IMR-90 (cell line): ENCODE results near the gene CPED1. TPM values are rescaled to one million over a fixed set of nuclear protein-coding genes. Genes with fewer than 3 reads are reported as not detected.

Source experiments
- ATAC-seq: fragments of 200-7000 bp; cut with Tn5 transposase; 2 replicates; pipeline ENCODE4 v1.9.1; 2020; ENCODE audit warnings: low read depth, mild to moderate bottlenecking, moderate library complexity
- BruUV-seq: library from RNA; stranded (reverse); fragments of 400-500 nt; replicated peaks from 2 replicates; lab custom pipeline; 2021; lab: Mats Ljungman, UMichigan
- CTCF ChIA-PET: fragments of 300-600 bp; formaldehyde crosslinking; extraction: SDS; loops from one replicate; lab custom pipeline; 2021; ENCODE audit warnings: antibody characterized with exemption; lab: Yijun Ruan, JAX
- POLR2A ChIA-PET: fragments of 300-600 bp; sonication (Branson Sonifier 250); formaldehyde crosslinking; loops from one replicate; lab custom pipeline; 2022; ENCODE audit warnings: antibody characterized with exemption; ENCODE audit not compliant: unreplicated experiment; lab: Charles Lee
- DNase-seq: peaks from one replicate; pipeline ENCODE4 v3.0.0; 2013
- H2AFZ ChIP-seq: replicated peaks from 2 replicates; pipeline ENCODE3; 2013; ENCODE audit warnings: low read length, mild to moderate bottlenecking; ENCODE audit not compliant: poor library complexity
- H2AK5ac ChIP-seq: 2 replicates; pipeline ENCODE4 v1.6.1; 2013; ENCODE audit warnings: low read depth, low read length, inconsistent platforms
- H2AK9ac ChIP-seq: replicated peaks from 2 replicates; pipeline ENCODE3; 2013; ENCODE audit warnings: mild to moderate bottlenecking, low read depth, low read length, moderate library complexity; ENCODE audit not compliant: poor library complexity
- H2BK120ac ChIP-seq: 2 replicates; pipeline ENCODE4 v1.6.1; 2013; ENCODE audit warnings: low read depth, low read length, inconsistent platforms
- H2BK15ac ChIP-seq: 3 replicates; pipeline ENCODE4 v1.6.1; 2013; ENCODE audit warnings: low read depth, low read length, inconsistent platforms
- H2BK20ac ChIP-seq: 2 replicates; pipeline ENCODE4 v1.6.1; 2013; ENCODE audit warnings: low read depth, mild to moderate bottlenecking, inconsistent platforms, low read length, moderate library complexity
- H2BK5ac ChIP-seq: 2 replicates; pipeline ENCODE4 v1.6.1; 2013; ENCODE audit warnings: mild to moderate bottlenecking, low read depth, low read length, inconsistent platforms; ENCODE audit not compliant: poor library complexity, severe bottlenecking
- H3K14ac ChIP-seq: replicated peaks from 2 replicates; pipeline ENCODE4 v1.6.1; 2013; ENCODE audit warnings: low read depth, low read length, inconsistent platforms
- H3K18ac ChIP-seq: 2 replicates; pipeline ENCODE4 v1.6.1; 2013; ENCODE audit warnings: low read depth, low read length, control low read depth
- H3K23ac ChIP-seq: 2 replicates; pipeline ENCODE4 v1.6.1; 2013; ENCODE audit warnings: low read depth, low read length, inconsistent platforms
- H3K27ac ChIP-seq: 2 replicates; pipeline ENCODE4 v1.5.1; 2013; ENCODE audit warnings: mild to moderate bottlenecking, control low read depth, low read length; ENCODE audit not compliant: insufficient read depth
- H3K27me3 ChIP-seq: 2 replicates; pipeline ENCODE4 v1.6.1; 2013; ENCODE audit warnings: low read length; ENCODE audit not compliant: control insufficient read depth, insufficient read depth
- H3K36me3 ChIP-seq: 2 replicates; pipeline ENCODE4 v1.6.1; 2013; ENCODE audit warnings: low read length, mixed read lengths; ENCODE audit not compliant: control insufficient read depth, insufficient read depth
- H3K4ac ChIP-seq: 2 replicates; pipeline ENCODE4 v1.6.1; 2013; ENCODE audit warnings: low read depth, low read length, inconsistent platforms
- H3K4me1 ChIP-seq: 2 replicates; pipeline ENCODE4 v1.6.1; 2013; ENCODE audit warnings: low read length, mixed read lengths; ENCODE audit not compliant: control insufficient read depth, insufficient read depth
- H3K4me2 ChIP-seq: 2 replicates; pipeline ENCODE4 v1.6.1; 2013; ENCODE audit warnings: low read depth, mild to moderate bottlenecking, control low read depth, low read length, moderate library complexity
- H3K4me3 ChIP-seq: 2 replicates; pipeline ENCODE4 v1.5.1; 2013; ENCODE audit warnings: low read depth, mild to moderate bottlenecking, control low read depth, low read length, moderate library complexity; ENCODE audit not compliant: insufficient read depth
- H3K56ac ChIP-seq: 2 replicates; pipeline ENCODE4 v1.6.1; 2013; ENCODE audit warnings: low read length, inconsistent platforms; ENCODE audit not compliant: insufficient read depth; ENCODE audit errors: extremely low read depth
- H3K79me1 ChIP-seq, 2 experiments: 2 replicates each; pipeline ENCODE4 v1.6.1; 2013; ENCODE audit warnings: low read length in 2 of 2, inconsistent platforms in 1 of 2, low read depth in 1 of 2
- H3K9ac ChIP-seq: 2 replicates; pipeline ENCODE4 v1.6.1; 2013; ENCODE audit warnings: low read depth, low read length, control low read depth
- H3K9me1 ChIP-seq: 2 replicates; pipeline ENCODE4 v1.6.1; 2013; ENCODE audit warnings: low read length, inconsistent platforms; ENCODE audit not compliant: insufficient read depth
- H3K9me3 ChIP-seq: 2 replicates; pipeline ENCODE4 v1.6.1; 2013; ENCODE audit warnings: low read length; ENCODE audit not compliant: control insufficient read depth, insufficient read depth
- H4K20me1 ChIP-seq: 2 replicates; pipeline ENCODE4 v1.6.1; 2013; ENCODE audit warnings: low read length, inconsistent platforms; ENCODE audit not compliant: insufficient read depth
- H4K5ac ChIP-seq: 2 replicates; pipeline ENCODE4 v1.6.1; 2013; ENCODE audit warnings: mild to moderate bottlenecking, low read depth, low read length, control low read depth
- H4K8ac ChIP-seq, 2 experiments: 2 replicates each; pipeline ENCODE4 v1.6.1; 2013; ENCODE audit warnings: low read depth in 2 of 2, low read length in 2 of 2, control low read depth in 1 of 2, inconsistent platforms in 1 of 2
- H4K91ac ChIP-seq: 2 replicates; pipeline ENCODE4 v1.6.1; 2013; ENCODE audit warnings: low read depth, low read length, inconsistent platforms; ENCODE audit not compliant: insufficient read depth
- BHLHE40 ChIP-seq: fragments of 150-350 bp; IDR thresholded peaks from 2 replicates; pipeline ENCODE4 v1.6.1; 2016; ENCODE audit warnings: mild to moderate bottlenecking, low read depth, low read length
- CEBPB ChIP-seq: IDR thresholded peaks from 2 replicates; pipeline ENCODE4 v1.6.1; 2012; ENCODE audit warnings: low read depth, low read length, improper control_type of control experiment
- CHD1 ChIP-seq: IDR thresholded peaks from 2 replicates; pipeline ENCODE4 v1.6.1; 2012; ENCODE audit warnings: low read depth, low read length, improper control_type of control experiment
- FOS ChIP-seq: fragments of 150-350 bp; IDR thresholded peaks from 2 replicates; pipeline ENCODE4 v1.6.1; 2016; ENCODE audit warnings: low read depth, low read length
- MAFK ChIP-seq: IDR thresholded peaks from 2 replicates; pipeline ENCODE4 v1.6.1; 2012; ENCODE audit warnings: low read depth, low read length, improper control_type of control experiment
- MAZ ChIP-seq: IDR thresholded peaks from 2 replicates; pipeline ENCODE4 v1.6.1; 2012; ENCODE audit warnings: low read depth, mild to moderate bottlenecking, low read length, improper control_type of control experiment, moderate library complexity, borderline replicate concordance
- MXI1 ChIP-seq: IDR thresholded peaks from 2 replicates; pipeline ENCODE4 v1.6.1; 2012; ENCODE audit warnings: low read depth, mild to moderate bottlenecking, low read length, moderate library complexity, borderline replicate concordance
- NFE2L2 ChIP-seq: fragments of 150-350 bp; IDR thresholded peaks from 2 replicates; pipeline ENCODE4 v1.6.1; 2016; ENCODE audit warnings: low read depth, mild to moderate bottlenecking, low read length
- POLR2A ChIP-seq: IDR thresholded peaks from 2 replicates; pipeline ENCODE4 v1.6.1; 2012; ENCODE audit warnings: mild to moderate bottlenecking, low read depth, low read length
- RAD21 ChIP-seq: IDR thresholded peaks from 2 replicates; pipeline ENCODE4 v1.6.1; 2012; ENCODE audit warnings: low read length, improper control_type of control experiment
- RCOR1 ChIP-seq: IDR thresholded peaks from 2 replicates; pipeline ENCODE4 v1.6.1; 2012; ENCODE audit warnings: mild to moderate bottlenecking, low read length, improper control_type of control experiment; ENCODE audit not compliant: insufficient replicate concordance
- RFX5 ChIP-seq: IDR thresholded peaks from 2 replicates; pipeline ENCODE4 v1.8.0; 2012; ENCODE audit warnings: low read depth, mild to moderate bottlenecking, low read length, moderate library complexity
- SMC3 ChIP-seq: fragments of 150-350 bp; IDR thresholded peaks from 2 replicates; pipeline ENCODE4 v1.6.1; 2016; ENCODE audit warnings: low read depth, mild to moderate bottlenecking, antibody characterized with exemption, low read length, moderate library complexity
- WGBS, 2 experiments: methylation state at CpG; one replicate each; pipeline versions ENCODE4 v1.1.5 to v1.1.7; 2013; ENCODE audit warnings: missing lambda C conversion rate in 2 of 2; ENCODE audit not compliant: insufficient read length in 1 of 2; ENCODE audit errors: extremely low coverage in 2 of 2; 5-methylcytosine and 5-hydroxymethylcytosine counted together
- dilution Hi-C: fragments of 300-500 bp; cut with HindIII; formaldehyde crosslinking; loops from one replicate; pipeline ENCODE4 v1.14.3; 2018; ENCODE audit warnings: low sequenced_read_pairs; ENCODE audit not compliant: unreplicated experiment
- in situ Hi-C: fragments of 300-500 bp; cut with MboI; formaldehyde crosslinking; loops from 3 replicates; pipeline ENCODE4 v1.14.3; 2019; ENCODE audit warnings: low sequenced_read_pairs, inconsistent platforms, mixed read lengths
- intact Hi-C: fragments of 100-400 bp; cut with micrococcal nuclease; formaldehyde crosslinking; loops from 2 replicates; pipeline ENCODE4 v1.10.0; 2022
- polyA plus RNA-seq, 3 experiments: library from polyadenylated mRNA; depleted of rRNA; stranded (reverse); fragments of >200 nt; gene quantifications; 2 replicates each; pipeline ENCODE4 v1.2.3, GENCODE V29; 2012; ENCODE audit warnings: low replicate concordance in 1 of 3
- total RNA-seq: library from RNA; depleted of rRNA; stranded (reverse); fragments of >200 nt; gene quantifications from 2 replicates; pipeline ENCODE4 v1.2.3, GENCODE V29; 2012
- TF ChIP-seq, protein P1 (sequence below): fragments of 150-350 bp; IDR thresholded peaks from 2 replicates; pipeline ENCODE4 v1.6.1; 2017; ENCODE audit warnings: mild to moderate bottlenecking, antibody characterized with exemption, low read length, low read depth
- TF ChIP-seq, protein P2 (sequence below): fragments of 150-350 bp; IDR thresholded peaks from 2 replicates; pipeline ENCODE4 v1.6.1; 2016; ENCODE audit warnings: low read depth, mild to moderate bottlenecking, low read length, moderate library complexity, borderline replicate concordance
- TF ChIP-seq, protein P3 (sequence below): conservative IDR thresholded peaks from 2 replicates; pipeline ENCODE4 v1.5.1; 2012; ENCODE audit warnings: mild to moderate bottlenecking, low read depth, low read length, improper control_type of control experiment

CPED1 gene
- total and polyA plus RNA-seq, 2 of the 4 experiments (the other 2 are of a cell fraction) = 31.2 to 96.8 TPM

DNA sequence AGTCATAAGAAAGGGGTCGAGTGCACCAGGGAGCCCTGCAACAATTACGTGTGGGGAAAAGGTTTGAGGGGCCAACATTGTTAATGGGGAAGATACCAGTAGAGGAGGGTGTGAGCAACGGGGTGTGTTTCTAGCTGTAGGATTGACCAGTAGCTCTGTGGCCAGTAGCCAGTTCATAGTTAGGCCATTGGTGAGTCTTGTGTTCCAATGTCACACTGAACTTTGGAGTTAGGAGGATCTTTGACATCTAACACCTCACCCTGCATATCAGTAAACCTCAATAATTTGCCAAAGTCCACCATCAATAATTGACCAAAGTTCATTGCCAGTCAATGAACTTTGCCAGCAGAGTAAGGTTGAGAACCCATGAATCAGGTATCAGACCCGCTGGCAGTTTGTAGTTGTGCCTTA, 168.8 kb downstream of the CPED1 start:
- 50% methylated on average over 2 of the region's 4 CpGs; no CpG with 5 or more reads in 1 of the 2 experiments for WGBS, 2 experiments
- dilution Hi-C loops = no loop called here

More for the DNA sequence above, 168.8 kb downstream of the CPED1 start:
- ATAC-seq (no peak), DNase-seq (no peak)
- H2BK20ac ChIP-seq = no peak overlapping the region
- no peak overlapping the region for H3K4me2 ChIP-seq
- ChIA-PET CTCF (no interaction called here), POLR2A (no interaction called here)
- no peak overlapping the region for H3K4ac ChIP-seq
- peaks cover 2% of the 10 kb centered on the region; the same call in 1 of the 2 replicates for H3K9me1 ChIP-seq
- no peak overlapping the region for H3K4me3 ChIP-seq
- in situ Hi-C loops (no loop called here), intact Hi-C loops (no loop called here)
- H4K20me1 ChIP-seq = no peaks in the 10 kb centered on the region
- H3K56ac ChIP-seq = no peak overlapping the region
- H3K9me3 ChIP-seq = no peaks in the 10 kb centered on the region
- H4K5ac ChIP-seq = no peak overlapping the region
- TF ChIP-seq BHLHE40 (no peak), MAFK (no peak), RAD21 (no peak), CHD1 (no peak), MAZ (no peak), RFX5 (no peak), NFE2L2 (no peak), CEBPB (no peak), SMC3 (no peak), MXI1 (no peak), POLR2A (no peak), FOS (no peak), RCOR1 (no peak)
- TF ChIP-seq, protein P1, sequence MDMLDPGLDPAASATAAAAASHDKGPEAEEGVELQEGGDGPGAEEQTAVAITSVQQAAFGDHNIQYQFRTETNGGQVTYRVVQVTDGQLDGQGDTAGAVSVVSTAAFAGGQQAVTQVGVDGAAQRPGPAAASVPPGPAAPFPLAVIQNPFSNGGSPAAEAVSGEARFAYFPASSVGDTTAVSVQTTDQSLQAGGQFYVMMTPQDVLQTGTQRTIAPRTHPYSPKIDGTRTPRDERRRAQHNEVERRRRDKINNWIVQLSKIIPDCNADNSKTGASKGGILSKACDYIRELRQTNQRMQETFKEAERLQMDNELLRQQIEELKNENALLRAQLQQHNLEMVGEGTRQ = no peak
- TF ChIP-seq, protein P2, sequence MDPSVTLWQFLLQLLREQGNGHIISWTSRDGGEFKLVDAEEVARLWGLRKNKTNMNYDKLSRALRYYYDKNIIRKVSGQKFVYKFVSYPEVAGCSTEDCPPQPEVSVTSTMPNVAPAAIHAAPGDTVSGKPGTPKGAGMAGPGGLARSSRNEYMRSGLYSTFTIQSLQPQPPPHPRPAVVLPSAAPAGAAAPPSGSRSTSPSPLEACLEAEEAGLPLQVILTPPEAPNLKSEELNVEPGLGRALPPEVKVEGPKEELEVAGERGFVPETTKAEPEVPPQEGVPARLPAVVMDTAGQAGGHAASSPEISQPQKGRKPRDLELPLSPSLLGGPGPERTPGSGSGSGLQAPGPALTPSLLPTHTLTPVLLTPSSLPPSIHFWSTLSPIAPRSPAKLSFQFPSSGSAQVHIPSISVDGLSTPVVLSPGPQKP = no peak
- TF ChIP-seq, protein P3, sequence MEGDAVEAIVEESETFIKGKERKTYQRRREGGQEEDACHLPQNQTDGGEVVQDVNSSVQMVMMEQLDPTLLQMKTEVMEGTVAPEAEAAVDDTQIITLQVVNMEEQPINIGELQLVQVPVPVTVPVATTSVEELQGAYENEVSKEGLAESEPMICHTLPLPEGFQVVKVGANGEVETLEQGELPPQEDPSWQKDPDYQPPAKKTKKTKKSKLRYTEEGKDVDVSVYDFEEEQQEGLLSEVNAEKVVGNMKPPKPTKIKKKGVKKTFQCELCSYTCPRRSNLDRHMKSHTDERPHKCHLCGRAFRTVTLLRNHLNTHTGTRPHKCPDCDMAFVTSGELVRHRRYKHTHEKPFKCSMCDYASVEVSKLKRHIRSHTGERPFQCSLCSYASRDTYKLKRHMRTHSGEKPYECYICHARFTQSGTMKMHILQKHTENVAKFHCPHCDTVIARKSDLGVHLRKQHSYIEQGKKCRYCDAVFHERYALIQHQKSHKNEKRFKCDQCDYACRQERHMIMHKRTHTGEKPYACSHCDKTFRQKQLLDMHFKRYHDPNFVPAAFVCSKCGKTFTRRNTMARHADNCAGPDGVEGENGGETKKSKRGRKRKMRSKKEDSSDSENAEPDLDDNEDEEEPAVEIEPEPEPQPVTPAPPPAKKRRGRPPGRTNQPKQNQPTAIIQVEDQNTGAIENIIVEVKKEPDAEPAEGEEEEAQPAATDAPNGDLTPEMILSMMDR = no peak
- H3K27ac ChIP-seq = no peak overlapping the region
- no peak overlapping the region for H4K91ac ChIP-seq
- H2AK5ac ChIP-seq = no peak overlapping the region
- H3K36me3 ChIP-seq = peaks cover 2% of the 10 kb centered on the region
- H3K9ac ChIP-seq = no peak overlapping the region
- no peak overlapping the region for H2BK15ac ChIP-seq
- no TSS peak for BruUV-seq
- no peaks in the 10 kb centered on the region for H3K27me3 ChIP-seq
- H3K18ac ChIP-seq = no peak overlapping the region
- H4K8ac ChIP-seq = no peak overlapping the region
- no peak overlapping the region for H3K23ac ChIP-seq
- peaks cover 0 to 8% of the 10 kb centered on the region in 2 experiments; a peak in 1 of 4 replicates for H3K79me1 ChIP-seq
- H2BK5ac ChIP-seq = no peak overlapping the region
- no peak overlapping the region for H2AFZ ChIP-seq
- H2BK120ac ChIP-seq = no peak overlapping the region
- H3K14ac ChIP-seq = no peak overlapping the region
- no peak overlapping the region for H2AK9ac ChIP-seq
- no peaks in the 10 kb centered on the region for H3K4me1 ChIP-seq
